Heart right ventricle (tissue), 16 donors: ENCODE results near the gene SIRT7. TPM values are rescaled to one million over a fixed set of nuclear protein-coding genes. Genes with fewer than 3 reads are reported as not detected.
"Not testable (repeated sequence)": the region's sequence is repeated elsewhere in the genome, so short reads cannot be mapped to it uniquely, and the experiment has no call there.

Experiments used
- ATAC-seq, 8 donors: fragments of 200-7000 bp; cut with Tn5 transposase; one replicate each; pipeline ENCODE4 v1.9.1; 2020; ENCODE audit warnings: mild to moderate bottlenecking in 8 of 8, moderate library complexity in 8 of 8, moderate number of reproducible peaks in 1 of 8
- DNase-seq, 2 donors: peaks; one replicate each; pipeline ENCODE4 v3.0.0-alpha.2; 2020
- H3K27ac ChIP-seq, 10 donors: fragments of 200-600 bp; sonication (generic) in 2 of 10; one replicate each; pipeline versions ENCODE4 v1.5.0 to v1.8.0; 2020 to 2022; ENCODE audit warnings: mild to moderate bottlenecking in 3 of 10
- H3K27me3 ChIP-seq, 7 donors: fragments of 200-600 bp; one replicate each; pipeline ENCODE4 v1.8.0; 2021 to 2022; ENCODE audit warnings: mild to moderate bottlenecking in 2 of 7
- H3K36me3 ChIP-seq, 9 donors: fragments of 200-600 bp; sonication (generic) in 1 of 9; one replicate each; pipeline versions ENCODE4 v1.5.0 to v1.8.0; 2020 to 2022; ENCODE audit warnings: mild to moderate bottlenecking in 2 of 9
- H3K4me1 ChIP-seq, 9 donors: fragments of 200-600 bp; sonication (generic) in 1 of 9; one replicate each; pipeline versions ENCODE4 v1.5.0 to v1.8.0; 2020 to 2022; ENCODE audit warnings: mild to moderate bottlenecking in 4 of 9
- H3K4me3 ChIP-seq, 10 donors: fragments of 200-600 bp; sonication (generic) in 2 of 10; one replicate each; pipeline versions ENCODE4 v1.5.0 to v1.8.0; 2020 to 2022; ENCODE audit warnings: mild to moderate bottlenecking in 7 of 10, moderate library complexity in 2 of 10
- H3K9me3 ChIP-seq, 11 donors: fragments of 200-600 bp in 10 of 11; sonication (generic) in 2 of 11; one replicate each; pipeline versions ENCODE4 v1.5.0 to v1.8.0; 2013 to 2022; ENCODE audit warnings: mild to moderate bottlenecking in 2 of 11, control low read depth in 1 of 11, moderate library complexity in 1 of 11
- CTCF ChIP-seq, 9 donors: fragments of 200-600 bp; sonication (generic) in 2 of 9; IDR thresholded peaks; one replicate each; pipeline versions ENCODE4 v1.5.0 to v1.8.0; 2021 to 2022; ENCODE audit warnings: antibody characterized with exemption in 9 of 9, mild to moderate bottlenecking in 5 of 9, moderate library complexity in 1 of 9
- WGBS, 2 donors: extraction: QIAGEN DNeasy Blood & Tissue Kit; methylation state at CpG; one replicate each; pipeline ENCODE4 v1.1.7; 2013; ENCODE audit warnings: inconsistent platforms in 1 of 2; 5-methylcytosine and 5-hydroxymethylcytosine counted together
- intact Hi-C, 10 donors: fragments of 100-400 bp; cut with DNase I; formaldehyde crosslinking; loops; one replicate each; pipeline versions ENCODE4 v1.11.1 to v1.14.2; 2022
- polyA plus RNA-seq, 2 donors: library from polyadenylated mRNA; stranded (reverse); fragments of 200-250 nt; gene quantifications; one replicate each; pipeline ENCODE4 v1.2.3, GENCODE V29; 2013
- total RNA-seq, 10 donors: library from RNA; stranded (reverse); fragmentation: NEBNext Ultra II Directional in 3 of 10; extraction: Animal tissue kit (Norgen Biotek cat#: 25700) in 3 of 10; gene quantifications; one replicate each; pipeline versions ENCODE4 v1.2.1 to v1.2.4, GENCODE V29; 2021 to 2023
- donor health status: Arrhythmogenic right ventricular cardiomyopathy.
- donor health status: ischemic (EF 13 %, LVEDD 7.1; RV severe dilation, severe dysfunction).
- donor health status: healthy with polysubstance abuse.
- donor health status: DM: no; HTN: yes; CAD: no.
- donor health status: DM: no; HTN: no; CAD: no.
- donor health status: ischemic (EF 25% LVEDD 6.9; RV normal size, moderate dysfunction).
- donor health status: ischemic (EF 25% LVEDD 5.7; RV mildly dilated, moderate dysfunction).
- donor health status: healthy.
- donor health status: DM: yes; HTN: yes; CAD: no.
- donor health status: Ischemic cardiomyopathy.
- donor health status: ischemic (EF 35%, LVEDD 5.7; RV mildly dilated, moderate dysfunction).
- donor health status: nonischemic (EF 11% LVEDD 7.7; RV severe dilation, severe dysfunction).
- donor health status: DM: yes; HTN: yes; CAD: no.
- donor health status: PGD.
- donor health status: ischemic (EF 29% LVEDD 5.4; RV normal size, mild dysfunction).
- donor health status: nonischemic (EF 23%, LVEDD 6.1; RV moderate dilation, normal function).

Gene SIRT7
- total and polyA plus RNA-seq, 12 donors = 4.4 to 15.7 (median 6.2) TPM

- no peak for TF ChIP-seq CTCF (IDR thresholded peaks at IDR 0.05)
- Histone ChIP-seq H3K4me1 (peaks cover 0 to 16% (median 13%) of the 10 kb centered on the region in 9 donors), H3K27ac (no peak overlapping the region), H3K27me3 (peaks cover 24 to 49% (median 42%) of the 10 kb centered on the region in 7 donors), H3K4me3 (no peak overlapping the region), H3K36me3 (no peaks in the 10 kb centered on the region), H3K9me3 (peaks cover 0 to 3% (median 0%) of the 10 kb centered on the region in 11 donors)
- WGBS, 2 donors = 83% methylated on average over 13 of the region's 13 CpGs
- intact Hi-C loops = loop anchor here in 6 of 10 donors (5.0 to 10.0 kb wide), 4 partner anchors 61 to 201 kb away; no protein-coding TSS in a partner anchor
- ATAC-seq (no peak), DNase-seq (no peak)
Observed at GRCh38 chr17:81955756-81956544, 38.0 kb upstream of the SIRT7 start.

DNA sequence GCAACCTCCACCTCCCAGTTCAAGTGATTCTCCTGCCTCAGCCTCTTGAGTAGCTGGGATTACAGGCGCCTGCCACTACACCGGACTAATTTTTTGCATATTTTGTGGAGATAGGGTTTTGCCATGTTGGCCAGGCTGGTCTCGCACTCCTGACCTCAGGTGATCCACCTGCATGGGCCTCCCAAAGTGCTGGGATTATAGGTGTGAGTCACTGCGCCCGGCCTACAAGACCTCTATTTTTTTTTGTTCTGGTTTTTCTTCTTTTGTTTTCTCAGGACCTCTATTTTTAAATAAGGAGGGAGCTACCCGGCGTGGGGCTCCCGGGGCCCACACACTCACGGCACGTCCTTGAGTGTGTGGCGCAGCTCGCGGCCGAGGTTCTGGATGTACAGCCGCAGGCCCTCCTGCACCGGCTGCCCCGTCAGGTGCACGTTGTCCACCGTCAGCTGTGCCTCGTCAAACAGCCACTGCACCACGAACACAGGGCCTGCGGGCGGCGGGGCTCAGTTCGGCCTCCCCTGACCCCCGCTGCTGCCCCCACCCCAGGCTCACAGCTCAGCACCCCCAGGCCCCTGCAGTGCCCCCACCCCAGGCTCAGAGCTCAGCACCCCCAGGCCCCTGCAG, 37.2 kb upstream of the SIRT7 start:
- peaks cover 0 to 3% (median 0%) of the 10 kb centered on the region in 11 donors for H3K9me3 ChIP-seq
- 90 to 91% methylated on average over 26 of the region's 26 CpGs for WGBS, 2 donors
- no peak for DNase-seq
- H3K4me3 ChIP-seq = no peak overlapping the region
- ATAC-seq = no peak
- peaks cover 18 to 43% (median 37%) of the 10 kb centered on the region in 7 donors for H3K27me3 ChIP-seq
- intact Hi-C loops = loop anchor here in 6 of 10 donors (5.0 to 10.0 kb wide), 4 partner anchors 62 to 202 kb away; no protein-coding TSS in a partner anchor
- no peaks in the 10 kb centered on the region for H3K36me3 ChIP-seq
- peaks cover 0 to 11% (median 8%) of the 10 kb centered on the region in 9 donors for H3K4me1 ChIP-seq
- H3K27ac ChIP-seq = no peak overlapping the region
- no peak for TF ChIP-seq CTCF (IDR thresholded peaks at IDR 0.05)

DNA sequence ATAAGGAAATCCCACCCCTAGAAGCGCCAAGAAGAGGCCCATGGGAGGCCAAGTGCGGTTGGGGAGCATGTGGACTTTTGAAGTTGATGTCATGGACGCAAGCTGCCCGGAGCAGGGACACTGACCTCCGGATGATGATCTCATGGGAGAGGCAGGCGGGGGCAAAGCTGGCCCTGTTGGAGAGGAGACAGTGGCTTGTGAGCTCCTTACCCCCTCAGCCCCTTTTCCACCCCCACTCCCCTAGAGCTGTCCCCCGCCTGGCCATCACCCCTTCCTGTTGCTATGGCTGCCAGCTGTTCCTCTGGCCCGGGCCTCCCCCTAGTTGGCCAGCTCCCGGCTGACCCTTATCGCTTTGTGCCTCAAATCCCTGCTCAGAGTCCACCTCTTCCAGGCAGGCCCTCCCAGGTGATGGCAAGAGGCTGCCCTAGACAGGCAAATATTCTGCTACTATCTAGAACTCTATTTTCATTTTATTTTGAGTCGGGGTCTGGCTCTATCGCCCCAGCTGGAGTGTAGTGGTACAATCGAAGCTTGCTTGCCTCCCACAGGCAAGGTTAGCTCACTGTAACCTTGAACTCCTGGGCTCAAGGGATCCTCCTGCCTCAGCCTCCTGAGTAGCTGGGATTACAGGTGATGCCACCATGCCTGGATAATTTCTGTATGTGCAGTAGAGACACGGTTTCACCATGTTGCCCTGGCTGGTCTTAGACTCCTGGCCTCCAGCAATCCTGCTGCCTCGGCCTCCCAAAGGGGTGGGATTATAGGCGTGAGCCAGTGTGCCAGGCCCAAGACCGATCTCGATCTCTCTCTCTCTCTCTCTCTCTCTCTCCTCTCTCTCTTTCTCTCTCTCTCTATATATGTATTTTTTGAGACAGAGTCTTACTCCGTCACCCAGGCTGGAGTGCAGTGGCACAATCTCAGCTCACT, 36.4 kb upstream of the SIRT7 start:
- Histone ChIP-seq H3K9me3 (peaks cover 0 to 3% (median 0%) of the 10 kb centered on the region in 11 donors), H3K27ac (no peak overlapping the region), H3K36me3 (no peaks in the 10 kb centered on the region), H3K4me3 (no peak overlapping the region), H3K27me3 (peaks cover 12 to 36% (median 31%) of the 10 kb centered on the region in 7 donors), H3K4me1 (peaks cover 0 to 6% (median 3%) of the 10 kb centered on the region in 9 donors)
- WGBS, 2 donors = 75% methylated on average over 19 of the region's 19 CpGs
- ATAC-seq (no peak), DNase-seq (no peak)
- TF ChIP-seq CTCF (IDR thresholded peaks at IDR 0.05) = no peak
- intact Hi-C loops = loop anchor here in 6 of 10 donors (5.0 to 10.0 kb wide), 4 partner anchors 63 to 203 kb away; no protein-coding TSS in a partner anchor

DNA sequence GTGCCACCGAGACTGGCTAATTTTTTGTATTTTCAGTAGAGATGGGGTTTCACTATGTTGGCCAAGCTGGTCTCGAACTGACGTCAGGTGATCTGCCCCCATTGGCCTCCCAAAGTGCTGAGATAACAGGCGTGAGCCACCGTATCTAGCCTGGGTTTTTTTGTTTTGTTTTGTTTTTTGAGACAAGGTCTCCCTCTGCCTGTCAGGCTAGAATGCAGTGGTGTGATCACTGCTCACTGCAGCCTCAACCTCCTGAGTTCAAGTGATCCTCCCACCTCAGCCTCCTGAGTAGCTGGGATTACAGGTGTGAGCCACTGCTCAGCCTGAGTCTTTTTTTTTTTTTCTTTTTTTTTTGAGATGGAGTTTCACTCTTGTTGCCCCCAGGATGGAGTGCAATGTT, 35.5 kb upstream of the SIRT7 start:
- H3K27me3 ChIP-seq = peaks cover 2 to 27% (median 21%) of the 10 kb centered on the region in 7 donors
- H3K4me3 ChIP-seq, H3K36me3 ChIP-seq, H3K4me1 ChIP-seq, H3K27ac ChIP-seq, H3K9me3 ChIP-seq, ATAC-seq, DNase-seq: not testable (repeated sequence)
- WGBS, 2 donors = 65 to 72% methylated on average over 5 of the region's 5 CpGs
- intact Hi-C loops = loop anchor here in 4 of 10 donors (10.0 kb wide), 1 partner anchor 201 kb away; no protein-coding TSS in a partner anchor
